Measurements from ENCODE around the gene DMXL1. TPM values are rescaled to one million over a fixed set of nuclear protein-coding genes. Genes with fewer than 3 reads are reported as not detected.

The DMXL1 gene
- total RNA-seq, 1 experiment from 2014 or later: 20.6 TPM

DNA sequence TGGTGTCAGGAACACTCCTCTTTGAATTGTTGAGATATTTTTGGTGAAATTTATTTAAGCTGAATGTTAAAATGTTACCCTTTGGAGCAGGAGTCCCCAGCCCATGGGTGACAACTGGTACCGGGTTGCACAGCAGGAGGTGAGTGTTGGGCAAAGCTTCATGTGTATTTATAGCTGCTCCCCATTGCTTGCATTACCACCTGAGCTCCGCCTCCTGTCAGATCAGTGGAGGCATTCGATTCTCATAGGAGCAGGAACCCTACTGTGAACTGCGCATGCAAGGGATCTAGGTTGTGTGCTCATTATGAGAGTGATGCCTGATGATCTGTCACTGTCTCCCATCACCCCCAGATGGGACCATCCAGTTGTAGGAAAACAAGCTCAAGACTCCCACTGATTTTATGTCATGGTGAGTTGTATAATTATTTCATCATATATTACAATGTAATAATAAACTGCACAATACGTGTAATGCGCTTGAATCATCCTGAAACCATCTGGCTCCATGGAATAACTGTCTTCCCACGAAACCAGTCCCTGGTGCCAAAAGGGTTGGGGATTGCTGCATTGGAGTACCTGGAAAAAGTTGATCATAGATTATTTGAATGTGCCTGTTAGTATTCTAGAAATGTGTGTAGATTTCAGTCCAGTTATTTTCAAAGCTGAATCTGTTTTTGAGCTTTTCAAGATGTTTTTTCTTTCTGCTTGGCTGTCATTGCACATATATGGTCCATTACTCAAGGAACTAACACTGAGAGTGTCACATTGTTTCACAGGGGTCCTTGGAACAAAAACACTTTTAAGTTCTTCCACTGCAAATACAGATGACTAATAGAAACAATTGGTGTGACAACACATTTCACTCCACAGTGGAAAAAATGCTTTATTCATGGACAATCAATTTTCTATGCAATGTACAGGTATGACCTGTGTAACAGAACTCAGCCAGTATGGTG, 180.3 kb downstream of the DMXL1 start:
- no TSS peak for BruUV-seq (replicated peaks)
- DNase-seq (no peak), ATAC-seq (no peak)
- H3K9ac ChIP-seq (ENCODE audit: low read length): no peak overlapping the region
- H3K27me3 ChIP-seq (ENCODE audit: low read length): no peaks in the 10 kb centered on the region
- no peaks in the 10 kb centered on the region for H3K9me2 ChIP-seq (replicated peaks; ENCODE audit: low read length)
- TF ChIP-seq EZH2phosphoT487 (IDR thresholded peaks at IDR 0.05; ENCODE audit: borderline replicate concordance, low read length) (no peak), EZH2 (IDR thresholded peaks at IDR 0.05; ENCODE audit: low read length, unreplicated experiment) (no peak), CTCF (conservative IDR thresholded peaks at IDR 0.05; ENCODE audit: low read depth, low read length) (no peak)
- intact Hi-C loops (cut with micrococcal nuclease): no loop called here
- H3K36me3 ChIP-seq (ENCODE audit: low read depth, low read length): no peaks in the 10 kb centered on the region
- no peak overlapping the region for H3K4me3 ChIP-seq (ENCODE audit: low read length)
- H3K9me3 ChIP-seq (ENCODE audit: low read length): no peaks in the 10 kb centered on the region
- H3K4me1 ChIP-seq (ENCODE audit: insufficient read depth, low read length): no peaks in the 10 kb centered on the region
- ChIA-PET CTCF (no interaction called here), POLR2A (ENCODE audit: unreplicated experiment) (no interaction called here)
- H3F3A ChIP-seq (ENCODE audit: low read length, unreplicated experiment): no peaks in the 10 kb centered on the region
- no peak overlapping the region for H3K27ac ChIP-seq (ENCODE audit: low read length)
- H2AFZ ChIP-seq (ENCODE audit: low read length): no peak overlapping the region
- no peak overlapping the region for H3K4me2 ChIP-seq (ENCODE audit: low read length)
- H4K20me1 ChIP-seq (ENCODE audit: low read length): no peaks in the 10 kb centered on the region
- no peaks in the 10 kb centered on the region for H3K79me2 ChIP-seq (ENCODE audit: low read length)

GRCh38 chr5:119255571-119256356, 184.9 kb downstream of the DMXL1 start:
- intact Hi-C loops (cut with micrococcal nuclease): loop anchor here (1.0 kb wide), 1 partner anchor 267 kb away; the partner anchor contains the start of gene DTWD2
- Histone ChIP-seq H3K4me2 (ENCODE audit: low read length) (no peak overlapping the region), H3K27me3 (ENCODE audit: low read length) (no peaks in the 10 kb centered on the region), H3K4me3 (ENCODE audit: low read length) (no peak overlapping the region), H3K9ac (ENCODE audit: low read length) (peak overlapping the region; percentile 31; the same call in 1 of the 2 replicates), H3K9me3 (ENCODE audit: low read length) (no peaks in the 10 kb centered on the region), H3K79me2 (ENCODE audit: low read length) (no peaks in the 10 kb centered on the region), H3K27ac (ENCODE audit: low read length) (peak overlapping the region; percentile 59), H3F3A (ENCODE audit: low read length, unreplicated experiment) (no peaks in the 10 kb centered on the region), H3K4me1 (ENCODE audit: insufficient read depth, low read length) (no peaks in the 10 kb centered on the region), H3K36me3 (ENCODE audit: low read depth, low read length) (no peaks in the 10 kb centered on the region), H2AFZ (ENCODE audit: low read length) (no peak overlapping the region), H4K20me1 (ENCODE audit: low read length) (no peaks in the 10 kb centered on the region), H3K9me2 (replicated peaks; ENCODE audit: low read length) (no peaks in the 10 kb centered on the region)
- ChIA-PET CTCF (interaction anchor here (0.6 to 1.5 kb wide), 2 partner anchors 12 to 180 kb away, joined by 3 to 4 read pairs; no protein-coding TSS in a partner anchor), POLR2A (ENCODE audit: unreplicated experiment) (no interaction called here)
- DNase-seq (peak; percentile 58), ATAC-seq (peak; percentile 93)
- BruUV-seq (replicated peaks): no TSS peak
- TF ChIP-seq EZH2 (IDR thresholded peaks at IDR 0.05; ENCODE audit: low read length, unreplicated experiment) (no peak), CTCF (conservative IDR thresholded peaks at IDR 0.05; ENCODE audit: low read depth, low read length) (peak; percentile 57), EZH2phosphoT487 (IDR thresholded peaks at IDR 0.05; ENCODE audit: borderline replicate concordance, low read length) (no peak)
